Measurements from ENCODE around the gene CSNK2B. TPM values are rescaled to one million over a fixed set of nuclear protein-coding genes. Genes with fewer than 3 reads are reported as not detected.
A peak's percentile ranks its signal among the peaks of the same experiment; 100 is the strongest.

Gene CSNK2B
- total RNA-seq, 1 experiment from 2014 or later: 221 TPM

- POLR2A ChIA-PET: no interaction called here
- H3K36me3 Mint-ChIP-seq (ENCODE audit: insufficient read depth, unreplicated experiment): peaks cover 62% of the 10 kb centered on the region
Measured at GRCh38 chr6:31692886-31693285, 27.0 kb downstream of the CSNK2B start.

GRCh38 chr6:31693535-31693934 lies 27.7 kb downstream of the CSNK2B start:
- no peak for TF ChIP-seq CTCF (IDR thresholded peaks at IDR 0.05; ENCODE audit: insufficient read depth in 1 of 2, low read depth in 1 of 2, low read length in 1 of 2, severe bottlenecking in 1 of 2, unreplicated experiment in 1 of 2)
- no TSS peak for BruUV-seq (replicated peaks)
- peaks cover 7% of the 10 kb centered on the region for H3K36me3 ChIP-seq (ENCODE audit: control insufficient read depth, insufficient read depth, low read length)

More at GRCh38 chr6:31692886-31693285, 27.0 kb downstream of the CSNK2B start:
- no peak overlapping the region for H3K4me3 ChIP-seq (ENCODE audit: low read depth, low read length)
- H3K9me3 ChIP-seq: no peaks in the 10 kb centered on the region
- Mint-ChIP-seq H3K9me3 (ENCODE audit: unreplicated experiment) (no peaks in the 10 kb centered on the region), H3K4me1 (ENCODE audit: low read depth, unreplicated experiment) (peaks cover 39% of the 10 kb centered on the region), H3K27ac (ENCODE audit: unreplicated experiment) (peak overlapping the region; percentile 2), H3K27me3 (ENCODE audit: insufficient read depth, unreplicated experiment) (no peaks in the 10 kb centered on the region), H3K4me3 (ENCODE audit: unreplicated experiment) (no peak overlapping the region)
- intact Hi-C loops (cut with micrococcal nuclease; ENCODE audit: unreplicated experiment): no loop called here
- CTCF ChIA-PET: interaction anchor here (0.7 kb wide), 1 partner anchor 98 kb away, joined by 3 read pairs; no protein-coding TSS in a partner anchor
- no peaks in the 10 kb centered on the region for H3K27me3 ChIP-seq (replicated peaks; ENCODE audit: control insufficient read depth, insufficient read depth, low read length)
- peaks cover 37% of the 10 kb centered on the region for H3K4me1 ChIP-seq
- no peak for TF ChIP-seq CTCF (IDR thresholded peaks at IDR 0.05; ENCODE audit: insufficient read depth in 1 of 2, low read depth in 1 of 2, low read length in 1 of 2, severe bottlenecking in 1 of 2, unreplicated experiment in 1 of 2)
- DNase-seq: no peak
- peaks cover 9% of the 10 kb centered on the region for H3K36me3 ChIP-seq (ENCODE audit: control insufficient read depth, insufficient read depth, low read length)
- BruUV-seq (replicated peaks): no TSS peak

GRCh38 chr6:31697555-31697954 lies 31.7 kb downstream of the CSNK2B start:
- ChIA-PET POLR2A (no interaction called here), CTCF (no interaction called here)
- Histone ChIP-seq H3K27me3 (replicated peaks; ENCODE audit: control insufficient read depth, insufficient read depth, low read length) (no peaks in the 10 kb centered on the region), H3K36me3 (ENCODE audit: control insufficient read depth, insufficient read depth, low read length) (peaks cover 6% of the 10 kb centered on the region), H3K9me3 (no peaks in the 10 kb centered on the region), H3K4me1 (peaks cover 33% of the 10 kb centered on the region), H3K4me3 (ENCODE audit: low read depth, low read length) (no peak overlapping the region)
- peaks cover 28% of the 10 kb centered on the region for H3K4me1 Mint-ChIP-seq (ENCODE audit: low read depth, unreplicated experiment)
- peaks cover 54% of the 10 kb centered on the region for H3K36me3 Mint-ChIP-seq (ENCODE audit: insufficient read depth, unreplicated experiment)
- peak overlapping the region; percentile 2 for H3K27ac Mint-ChIP-seq (ENCODE audit: unreplicated experiment)
- no peaks in the 10 kb centered on the region for H3K9me3 Mint-ChIP-seq (ENCODE audit: unreplicated experiment)
- intact Hi-C loops (cut with micrococcal nuclease; ENCODE audit: unreplicated experiment): no loop called here
- no peak overlapping the region for H3K4me3 Mint-ChIP-seq (ENCODE audit: unreplicated experiment)
- no peak for TF ChIP-seq CTCF (IDR thresholded peaks at IDR 0.05; ENCODE audit: insufficient read depth in 1 of 2, low read depth in 1 of 2, low read length in 1 of 2, severe bottlenecking in 1 of 2, unreplicated experiment in 1 of 2)
- H3K27me3 Mint-ChIP-seq (ENCODE audit: insufficient read depth, unreplicated experiment): no peaks in the 10 kb centered on the region
- DNase-seq: no peak
- no TSS peak for BruUV-seq (replicated peaks)

More at GRCh38 chr6:31693535-31693934, 27.7 kb downstream of the CSNK2B start:
- Histone ChIP-seq H3K4me1 (peaks cover 37% of the 10 kb centered on the region), H3K27me3 (replicated peaks; ENCODE audit: control insufficient read depth, insufficient read depth, low read length) (no peaks in the 10 kb centered on the region), H3K4me3 (ENCODE audit: low read depth, low read length) (no peak overlapping the region), H3K9me3 (no peaks in the 10 kb centered on the region)
- Mint-ChIP-seq H3K36me3 (ENCODE audit: insufficient read depth, unreplicated experiment) (peaks cover 61% of the 10 kb centered on the region), H3K27me3 (ENCODE audit: insufficient read depth, unreplicated experiment) (no peaks in the 10 kb centered on the region), H3K9me3 (ENCODE audit: unreplicated experiment) (no peaks in the 10 kb centered on the region), H3K4me1 (ENCODE audit: low read depth, unreplicated experiment) (peaks cover 39% of the 10 kb centered on the region), H3K27ac (ENCODE audit: unreplicated experiment) (no peak overlapping the region), H3K4me3 (ENCODE audit: unreplicated experiment) (no peak overlapping the region)
- intact Hi-C loops (cut with micrococcal nuclease; ENCODE audit: unreplicated experiment): no loop called here
- no peak for DNase-seq
- CTCF ChIA-PET: no interaction called here
- POLR2A ChIA-PET: no interaction called here

All from Caco-2 (cell line).